HCT116 (cell line): ENCODE results near the gene ACCSL. TPM values are rescaled to one million over a fixed set of nuclear protein-coding genes. Genes with fewer than 3 reads are reported as not detected.

Experiments used
- ATAC-seq: fragments of 200-7000 bp; cut with Tn5 transposase; 2 replicates; pipeline ENCODE4 v1.9.1; 2020; ENCODE audit warnings: mild to moderate bottlenecking, moderate library complexity
- BruUV-seq: library from RNA; stranded (reverse); fragments of 400-500 nt; replicated peaks from 2 replicates; lab custom pipeline; 2021; lab: Mats Ljungman, UMichigan
- CTCF ChIA-PET: fragments of 300-600 bp; sonication (Branson Sonifier 250); formaldehyde crosslinking; loops from one replicate; lab custom pipeline; 2021; ENCODE audit warnings: antibody characterized with exemption; lab: Charles Lee
- POLR2A ChIA-PET: fragments of 300-600, 350-600 bp; sonication (Branson Sonifier 250); formaldehyde crosslinking; loops from one replicate; lab custom pipeline; 2021; ENCODE audit warnings: antibody characterized with exemption; lab: Charles Lee
- RAD21 ChIA-PET, 2 experiments: fragments of 300-600 bp; sonication (Branson Sonifier 250); formaldehyde crosslinking; loops; one replicate each; lab custom pipeline; 2023; ENCODE audit warnings: low total read pairs in 2 of 2; ENCODE audit not compliant: uncharacterized antibody in 2 of 2, unreplicated experiment in 2 of 2, low non-redundant PET in 1 of 2; lab: Charles Lee
- DNase-seq: peaks from one replicate; pipeline ENCODE4 v3.0.0-alpha.2; 2010; ENCODE audit warnings: low read depth, low spot score
- H2AFZ ChIP-seq: fragments of 200-600 bp; shearing (Covaris generic), sonication (generic); 2 replicates; pipeline ENCODE4 v1.6.1; 2017; ENCODE audit warnings: low read depth, mixed run types, mixed read lengths, antibody characterized with exemption, low read length; ENCODE audit not compliant: poor library complexity, severe bottlenecking
- H3K27ac ChIP-seq: 2 replicates; pipeline ENCODE4 v1.5.1; 2012; ENCODE audit warnings: low read depth, low read length
- H3K27me3 ChIP-seq: fragments of 200-600 bp; sonication (generic); 2 replicates; pipeline ENCODE4 v1.6.1; 2016; ENCODE audit warnings: mixed run types, low read length, mixed read lengths; ENCODE audit not compliant: insufficient read depth
- H3K36me3 ChIP-seq, 2 experiments: fragments of 200-500 bp in 1 of 2; fragments of 200-600 bp in 1 of 2; sonication (Bioruptor generic) in 1 of 2; sonication (generic) in 1 of 2; 2 replicates each; pipeline versions ENCODE4 v1.5.1 to v1.6.1; 2014 to 2016; ENCODE audit warnings: low read length in 2 of 2, inconsistent platforms in 1 of 2, mixed read lengths in 1 of 2, mixed run types in 1 of 2; ENCODE audit not compliant: insufficient read depth in 2 of 2, control insufficient read depth in 1 of 2
- H3K4me1 ChIP-seq, 2 experiments: fragments of 200-600 bp in 1 of 2; sonication (generic) in 1 of 2; 2 replicates each; pipeline versions ENCODE4 v1.5.1 to v1.6.1; 2012 to 2017; ENCODE audit warnings: low read length in 2 of 2, inconsistent platforms in 1 of 2, mild to moderate bottlenecking in 1 of 2, mixed read lengths in 1 of 2, mixed run types in 1 of 2, moderate library complexity in 1 of 2; ENCODE audit not compliant: insufficient read depth in 2 of 2, control insufficient read depth in 1 of 2
- H3K4me2 ChIP-seq: fragments of 200-600 bp; sonication (generic); 2 replicates; pipeline ENCODE4 v1.6.1; 2017; ENCODE audit warnings: mixed run types, low read length, mixed read lengths
- H3K4me3 ChIP-seq, 2 experiments: fragments of 200-600 bp in 1 of 2; sonication (generic) in 1 of 2; replicated peaks in 1 of 2; 2 replicates each; pipeline ENCODE4 v1.5.1; 2011 to 2016; ENCODE audit warnings: low read length in 2 of 2, control low read depth in 1 of 2, low read depth in 1 of 2, mild to moderate bottlenecking in 1 of 2, mixed read lengths in 1 of 2, mixed run types in 1 of 2
- H3K79me2 ChIP-seq: fragments of 200-600 bp; sonication (generic); 2 replicates; pipeline ENCODE4 v1.6.1; 2017; ENCODE audit warnings: mild to moderate bottlenecking, mixed run types, low read length, moderate library complexity, mixed read lengths; ENCODE audit not compliant: insufficient read depth
- H3K9ac ChIP-seq: fragments of 200-600 bp; sonication (generic); 2 replicates; pipeline ENCODE4 v1.6.1; 2016; ENCODE audit warnings: low read length, mixed read lengths
- H3K9me2 ChIP-seq: fragments of 200-600 bp; sonication (generic), shearing (Covaris generic); 2 replicates; pipeline ENCODE4 v1.6.1; 2017; ENCODE audit warnings: mixed run types, mild to moderate bottlenecking, moderate library complexity; ENCODE audit not compliant: insufficient read depth
- H3K9me3 ChIP-seq, 2 experiments: fragments of 200-500 bp in 1 of 2; fragments of 200-600 bp in 1 of 2; sonication (Bioruptor generic) in 1 of 2; sonication (generic) in 1 of 2; 2 replicates each; pipeline ENCODE4 v1.6.1; 2014 to 2017; ENCODE audit warnings: low read length in 2 of 2, mixed read lengths in 2 of 2, inconsistent platforms in 1 of 2, low read depth in 1 of 2, mild to moderate bottlenecking in 1 of 2, mixed run types in 1 of 2, moderate library complexity in 1 of 2; ENCODE audit not compliant: control insufficient read depth in 1 of 2, insufficient read depth in 1 of 2
- H4K20me1 ChIP-seq: fragments of 200-600 bp; sonication (generic), shearing (Covaris generic); 2 replicates; pipeline ENCODE4 v1.6.1; 2017; ENCODE audit warnings: mixed run types, mild to moderate bottlenecking, moderate library complexity; ENCODE audit not compliant: insufficient read depth
- CTCF ChIP-seq, 3 experiments: fragments of 200-600 bp in 1 of 3; sonication (generic) in 1 of 3; IDR thresholded peaks in 2 of 3; conservative IDR thresholded peaks in 1 of 3; 2 replicates each; pipeline ENCODE4 v1.5.1; 2012 to 2017; ENCODE audit warnings: low read depth in 2 of 3, low read length in 2 of 3, antibody characterized with exemption in 1 of 3, borderline replicate concordance in 1 of 3, control low read depth in 1 of 3, mild to moderate bottlenecking in 1 of 3, mixed read lengths in 1 of 3, mixed run types in 1 of 3, moderate library complexity in 1 of 3; ENCODE audit not compliant: insufficient read depth in 1 of 3
- EGR1 ChIP-seq: IDR thresholded peaks from 2 replicates; pipeline ENCODE4 v1.6.1; 2012; ENCODE audit warnings: low read depth
- ELF1 ChIP-seq: IDR thresholded peaks from 2 replicates; pipeline ENCODE4 v1.6.1; 2012; ENCODE audit warnings: low read depth, borderline replicate concordance
- EZH2phosphoT487 ChIP-seq: fragments of 200-600 bp; IDR thresholded peaks from 2 replicates; pipeline ENCODE4 v1.6.1; 2018; ENCODE audit warnings: antibody characterized with exemption, borderline replicate concordance
- FOSL1 ChIP-seq: IDR thresholded peaks from 2 replicates; pipeline ENCODE4 v1.6.1; 2012; ENCODE audit warnings: low read depth
- JUND ChIP-seq: IDR thresholded peaks from 2 replicates; pipeline ENCODE4 v1.6.1; 2012
- POLR2A ChIP-seq: IDR thresholded peaks from 2 replicates; pipeline ENCODE4 v1.7.0; 2011; ENCODE audit warnings: borderline replicate concordance; ENCODE audit not compliant: insufficient read depth, insufficient read length; ENCODE audit errors: extremely low read depth
- RAD21 ChIP-seq: IDR thresholded peaks from 2 replicates; pipeline ENCODE4 v1.6.1; 2012; ENCODE audit warnings: low read depth, mild to moderate bottlenecking
- REST ChIP-seq: IDR thresholded peaks from 2 replicates; pipeline ENCODE4 v1.6.1; 2012; ENCODE audit warnings: low read depth
- SRF ChIP-seq: IDR thresholded peaks from 2 replicates; pipeline ENCODE4 v1.6.1; 2012; ENCODE audit warnings: low read depth
- TCF7L2 ChIP-seq: IDR thresholded peaks from 2 replicates; pipeline ENCODE4 v1.7.0; 2011; ENCODE audit warnings: borderline replicate concordance, inconsistent platforms; ENCODE audit not compliant: insufficient read depth, insufficient read length; ENCODE audit errors: extremely low read depth
- YY1 ChIP-seq: IDR thresholded peaks from 2 replicates; pipeline ENCODE4 v1.6.1; 2011; ENCODE audit warnings: low read length, low read depth, moderate library complexity, mild to moderate bottlenecking; ENCODE audit not compliant: insufficient replicate concordance; ENCODE audit errors: extremely low read depth
- ZBTB33 ChIP-seq: IDR thresholded peaks from 2 replicates; pipeline ENCODE4 v1.6.1; 2011; ENCODE audit warnings: mild to moderate bottlenecking, low read length, moderate library complexity; ENCODE audit not compliant: insufficient replicate concordance; ENCODE audit errors: extremely low read depth
- ZNF274 ChIP-seq: fragments of 200-500 bp; sonication (Bioruptor generic); IDR thresholded peaks from 2 replicates; pipeline ENCODE4 v1.6.1; 2014; ENCODE audit warnings: mild to moderate bottlenecking, low read depth, low read length, inconsistent platforms
- intact Hi-C: fragments of 100-400 bp; cut with micrococcal nuclease; formaldehyde crosslinking; loops from 2 replicates; pipeline ENCODE4 v1.10.0; 2022
- total RNA-seq: library from RNA; stranded (reverse); gene quantifications from one replicate; pipeline ENCODE4 v1.2.1, GENCODE V29; 2021; ENCODE audit not compliant: unreplicated experiment

The ACCSL gene
- total RNA-seq, 1 experiment from 2014 or later = not detected

- intact Hi-C loops = no loop called here
- ChIA-PET RAD21 (no interaction called here), CTCF (no interaction called here)
Measured at GRCh38 chr11:44029977-44030911, 17.5 kb upstream of the ACCSL start.

More at GRCh38 chr11:44029977-44030911, 17.5 kb upstream of the ACCSL start:
- no TSS peak for BruUV-seq
- no peaks in the 10 kb centered on the region for H3K27me3 ChIP-seq
- DNase-seq (no peak), ATAC-seq (no peak)
- no peak overlapping the region for H3K4me3 ChIP-seq
- H3K4me2 ChIP-seq = no peak overlapping the region
- H3K9me2 ChIP-seq = no peaks in the 10 kb centered on the region
- H3K9ac ChIP-seq = no peak overlapping the region
- POLR2A ChIA-PET = no interaction called here
- no peak overlapping the region for H3K27ac ChIP-seq
- H2AFZ ChIP-seq = no peak overlapping the region
- no peaks in the 10 kb centered on the region for H4K20me1 ChIP-seq
- H3K4me1 ChIP-seq = no peaks in the 10 kb centered on the region
- H3K9me3 ChIP-seq = peaks cover 6 to 9% of the 10 kb centered on the region in 2 experiments; a peak in 1 of 4 replicates
- no peaks in the 10 kb centered on the region for H3K36me3 ChIP-seq
- H3K79me2 ChIP-seq = no peaks in the 10 kb centered on the region
- no peak for TF ChIP-seq FOSL1
- no peak for TF ChIP-seq RAD21
- TF ChIP-seq EZH2phosphoT487 = no peak
- no peak for TF ChIP-seq POLR2A
- no peak for TF ChIP-seq SRF
- no peak for TF ChIP-seq ZNF274
- no peak for TF ChIP-seq JUND
- no peak for TF ChIP-seq REST
- no peak for TF ChIP-seq ZBTB33
- no peak for TF ChIP-seq EGR1
- TF ChIP-seq TCF7L2 = no peak
- TF ChIP-seq ELF1 = no peak
- no peak for TF ChIP-seq YY1
- TF ChIP-seq CTCF (IDR thresholded peaks at IDR 0.05 in 2 of 3, conservative IDR thresholded peaks at IDR 0.05 in 1 of 3; ENCODE audit: borderline replicate concordance in 1 of 3, insufficient read depth in 1 of 3, low read depth in 2 of 3, low read length in 2 of 3) = no peak
